ENCODE data around the gene NOL4L. TPM values are rescaled to one million over a fixed set of nuclear protein-coding genes. Genes with fewer than 3 reads are reported as not detected.

Gene NOL4L
- total RNA-seq, 2 experiments from 2014 or later, result 53.1 to 55.6 TPM

DNA sequence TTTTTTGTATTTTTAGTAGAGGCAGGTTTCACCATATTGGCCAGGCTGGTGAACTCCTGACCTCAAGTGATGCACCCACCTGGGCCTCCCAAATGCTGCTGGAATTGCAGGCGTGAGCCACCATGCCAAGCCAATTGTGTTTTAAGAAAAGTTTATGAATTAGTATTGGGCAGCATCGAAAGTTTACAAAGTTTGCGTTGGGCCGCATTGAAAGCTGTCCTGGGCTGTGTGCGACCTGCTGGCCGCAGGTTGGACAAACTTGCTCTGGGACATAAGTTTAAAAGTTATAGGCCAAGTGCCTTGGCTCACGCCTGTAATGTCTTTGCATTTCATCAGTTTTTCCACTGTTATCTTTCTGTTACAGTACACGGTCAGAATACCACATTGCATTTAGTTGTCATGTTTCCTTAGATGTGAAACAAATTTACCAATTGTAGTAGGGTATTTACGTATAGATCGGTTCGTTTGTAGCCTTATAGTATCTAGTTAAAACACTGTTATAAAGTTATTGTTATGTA lies 187.5 kb downstream of the NOL4L start:
- DNase-seq (no peak), ATAC-seq (ENCODE audit: poor library complexity) (no peak)
- Histone ChIP-seq H3K9me3 (ENCODE audit: control insufficient read depth in 1 of 2, insufficient read depth in 1 of 2, low read length in 2 of 2) (peaks cover 0 to 9% of the 10 kb centered on the region in 2 experiments), H3K27me3 (ENCODE audit: control insufficient read depth in 1 of 2, insufficient read depth in 2 of 2, low read length in 2 of 2) (no peaks in the 10 kb centered on the region), H3K27ac (ENCODE audit: low read depth in 1 of 2, low read length in 2 of 2) (no peak overlapping the region), H3K4me3 (ENCODE audit: low read length) (no peak overlapping the region), H3K4me1 (ENCODE audit: insufficient read depth, low read length) (peaks cover 8% of the 10 kb centered on the region), H3K36me3 (ENCODE audit: insufficient read depth, low read length) (peaks cover 33% of the 10 kb centered on the region)
- H3K9me3 Mint-ChIP-seq, result peaks cover 7% of the 10 kb centered on the region
- POLR2A ChIA-PET, result no interaction called here
- TF ChIP-seq, protein P1, sequence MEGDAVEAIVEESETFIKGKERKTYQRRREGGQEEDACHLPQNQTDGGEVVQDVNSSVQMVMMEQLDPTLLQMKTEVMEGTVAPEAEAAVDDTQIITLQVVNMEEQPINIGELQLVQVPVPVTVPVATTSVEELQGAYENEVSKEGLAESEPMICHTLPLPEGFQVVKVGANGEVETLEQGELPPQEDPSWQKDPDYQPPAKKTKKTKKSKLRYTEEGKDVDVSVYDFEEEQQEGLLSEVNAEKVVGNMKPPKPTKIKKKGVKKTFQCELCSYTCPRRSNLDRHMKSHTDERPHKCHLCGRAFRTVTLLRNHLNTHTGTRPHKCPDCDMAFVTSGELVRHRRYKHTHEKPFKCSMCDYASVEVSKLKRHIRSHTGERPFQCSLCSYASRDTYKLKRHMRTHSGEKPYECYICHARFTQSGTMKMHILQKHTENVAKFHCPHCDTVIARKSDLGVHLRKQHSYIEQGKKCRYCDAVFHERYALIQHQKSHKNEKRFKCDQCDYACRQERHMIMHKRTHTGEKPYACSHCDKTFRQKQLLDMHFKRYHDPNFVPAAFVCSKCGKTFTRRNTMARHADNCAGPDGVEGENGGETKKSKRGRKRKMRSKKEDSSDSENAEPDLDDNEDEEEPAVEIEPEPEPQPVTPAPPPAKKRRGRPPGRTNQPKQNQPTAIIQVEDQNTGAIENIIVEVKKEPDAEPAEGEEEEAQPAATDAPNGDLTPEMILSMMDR (IDR thresholded peaks at IDR 0.05), result no peak
- H3K36me3 Mint-ChIP-seq (ENCODE audit: low read depth), result peaks cover 80% of the 10 kb centered on the region
- peaks cover 52% of the 10 kb centered on the region for H3K4me1 Mint-ChIP-seq (ENCODE audit: low read depth)
- intact Hi-C loops (cut with DNase I, micrococcal nuclease), result no loop called here
- CTCF ChIA-PET, result no interaction called here
- no peak overlapping the region for H3K27ac Mint-ChIP-seq
- H3K27me3 Mint-ChIP-seq, result no peaks in the 10 kb centered on the region
- no peak overlapping the region for H3K4me3 Mint-ChIP-seq

DNA sequence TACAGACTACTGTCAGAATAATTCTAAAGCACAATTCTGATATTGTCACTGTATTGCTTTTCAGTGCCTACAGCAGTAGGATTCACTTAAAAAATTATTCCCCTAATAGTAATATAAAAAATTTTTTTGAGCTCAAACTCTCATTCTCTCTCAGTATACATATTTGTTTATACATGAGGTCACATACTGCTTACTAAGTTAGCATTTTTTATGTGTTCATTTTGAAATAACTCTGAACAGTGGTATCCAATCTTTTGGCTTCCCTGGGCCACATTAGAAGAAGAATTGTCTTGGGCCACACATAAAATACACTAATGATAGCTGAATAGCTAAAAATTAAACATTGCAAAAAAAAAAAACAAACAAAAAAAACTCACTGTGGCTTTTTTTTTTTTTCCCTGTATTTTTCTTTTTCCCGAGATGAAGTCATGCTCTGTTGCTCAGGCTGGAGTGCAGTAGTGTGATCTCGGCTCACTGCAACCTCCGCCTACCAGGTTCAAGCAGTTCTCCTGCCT lies 188.4 kb downstream of the NOL4L start:
- CTCF ChIA-PET, result interaction anchor here (0.7 to 1.5 kb wide), 2 partner anchors 19 to 37 kb away, joined by 3 to 4 read pairs; no protein-coding TSS in a partner anchor
- Mint-ChIP-seq H3K4me3 (no peak overlapping the region), H3K27ac (peak overlapping the region; percentile 69), H3K4me1 (ENCODE audit: low read depth) (peaks cover 58% of the 10 kb centered on the region), H3K9me3 (peaks cover 7% of the 10 kb centered on the region), H3K27me3 (no peaks in the 10 kb centered on the region), H3K36me3 (ENCODE audit: low read depth) (peaks cover 78% of the 10 kb centered on the region)
- Histone ChIP-seq H3K9me3 (ENCODE audit: control insufficient read depth in 1 of 2, insufficient read depth in 1 of 2, low read length in 2 of 2) (peaks cover 0 to 9% of the 10 kb centered on the region in 2 experiments), H3K36me3 (ENCODE audit: insufficient read depth, low read length) (peaks cover 27% of the 10 kb centered on the region), H3K4me1 (ENCODE audit: insufficient read depth, low read length) (peaks cover 8% of the 10 kb centered on the region), H3K27ac (ENCODE audit: low read depth in 1 of 2, low read length in 2 of 2) (no peak overlapping the region), H3K4me3 (ENCODE audit: low read length) (no peak overlapping the region), H3K27me3 (ENCODE audit: control insufficient read depth in 1 of 2, insufficient read depth in 2 of 2, low read length in 2 of 2) (no peaks in the 10 kb centered on the region)
- intact Hi-C loops (cut with DNase I, micrococcal nuclease), result no loop called here
- no peak for DNase-seq
- POLR2A ChIA-PET, result no interaction called here
- TF ChIP-seq, protein P1 (IDR thresholded peaks at IDR 0.05), result no peak
- no peak for ATAC-seq (ENCODE audit: poor library complexity)

DNA sequence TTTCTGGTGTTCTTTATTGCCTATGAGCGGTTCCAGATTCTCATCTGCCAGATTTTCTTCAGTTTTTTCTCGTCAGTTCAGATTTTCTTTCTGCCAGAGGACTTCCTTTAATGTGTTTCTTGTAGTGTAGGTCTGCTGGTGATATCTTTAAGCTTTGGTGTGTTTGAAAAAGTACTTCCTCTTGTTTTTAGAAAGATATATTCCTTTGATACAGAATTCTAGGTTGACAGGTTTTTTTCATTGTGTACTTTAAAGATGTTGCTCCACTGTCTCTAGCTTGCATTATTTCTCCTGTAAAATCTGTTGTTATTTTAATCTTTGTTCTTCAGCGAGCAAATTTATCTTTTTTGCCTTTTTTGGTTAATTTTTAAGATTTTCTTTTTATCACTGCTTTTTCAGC lies 190.1 kb downstream of the NOL4L start:
- Histone ChIP-seq H3K4me3 (ENCODE audit: low read length) (no peak overlapping the region), H3K27ac (ENCODE audit: low read depth in 1 of 2, low read length in 2 of 2) (no peak overlapping the region), H3K9me3 (ENCODE audit: control insufficient read depth in 1 of 2, insufficient read depth in 1 of 2, low read length in 2 of 2) (peaks cover 0 to 9% of the 10 kb centered on the region in 2 experiments), H3K36me3 (ENCODE audit: insufficient read depth, low read length) (peaks cover 30% of the 10 kb centered on the region), H3K27me3 (ENCODE audit: control insufficient read depth in 1 of 2, insufficient read depth in 2 of 2, low read length in 2 of 2) (no peaks in the 10 kb centered on the region), H3K4me1 (ENCODE audit: insufficient read depth, low read length) (peaks cover 10% of the 10 kb centered on the region)
- H3K27me3 Mint-ChIP-seq, result no peaks in the 10 kb centered on the region
- ChIA-PET POLR2A (interaction anchor here (0.7 kb wide), 1 partner anchor 31 kb away, joined by 3 read pairs; no protein-coding TSS in a partner anchor), CTCF (interaction anchor here (1.3 kb wide), 1 partner anchor 10 kb away, joined by 3 read pairs; no protein-coding TSS in a partner anchor)
- peaks cover 75% of the 10 kb centered on the region for H3K36me3 Mint-ChIP-seq (ENCODE audit: low read depth)
- intact Hi-C loops (cut with DNase I, micrococcal nuclease), result no loop called here
- H3K4me1 Mint-ChIP-seq (ENCODE audit: low read depth), result peaks cover 57% of the 10 kb centered on the region
- no peak for DNase-seq
- peak overlapping the region; percentile 69 for H3K27ac Mint-ChIP-seq
- TF ChIP-seq, protein P1 (IDR thresholded peaks at IDR 0.05), result no peak
- ATAC-seq (ENCODE audit: poor library complexity), result no peak
- H3K9me3 Mint-ChIP-seq, result peaks cover 5% of the 10 kb centered on the region
- H3K4me3 Mint-ChIP-seq, result peak overlapping the region; percentile 31

Other genes with a start within 250 kb of the NOL4L start
- 100 to 1,000 TPM; 213 to 222 TPM for gene ASXL1, start 227.0 kb downstream of the NOL4L start, total RNA-seq
- gene C20orf203, start 88.6 kb upstream of the NOL4L start, total RNA-seq, result under 1 TPM; 0.17 to 0.33 TPM
- 10 to 100 TPM; 30.3 to 30.4 TPM for gene COMMD7, start 158.1 kb upstream of the NOL4L start, total RNA-seq
- gene DNMT3B, start 177.1 kb upstream of the NOL4L start, total RNA-seq, result under 1 TPM; 0.28 to 0.33 TPM
- gene MAPRE1, start 234.6 kb upstream of the NOL4L start, total RNA-seq, result 100 to 1,000 TPM; 130 TPM